HepG2 (cell line): Measurements from ENCODE around the gene GPR17.

Source experiments
- CC2D1A ChIP-seq: sonication (generic); formaldehyde crosslinking; IDR thresholded peaks from 2 replicates; pipeline ENCODE4 v1.8.1; 2023; ENCODE audit warnings: mild to moderate bottlenecking, missing genetic modification reagents
- CTCF ChIP-seq: sonication (generic); formaldehyde crosslinking; IDR thresholded peaks from 2 replicates; pipeline ENCODE4 v1.5.0; 2020; ENCODE audit warnings: mild to moderate bottlenecking, missing genetic modification reagents, moderate library complexity
- ETV6 ChIP-seq: sonication (generic); formaldehyde crosslinking; conservative IDR thresholded peaks from 2 replicates; pipeline ENCODE4 v1.4.0; 2020; ENCODE audit warnings: missing genetic modification reagents
- EZH2 ChIP-seq: conservative IDR thresholded peaks from 2 replicates; pipeline ENCODE4 v1.6.1; 2012; ENCODE audit warnings: mild to moderate bottlenecking, low read depth, low read length, moderate library complexity
- FIP1L1 ChIP-seq: fragments of 200-400 bp; formaldehyde crosslinking; IDR thresholded peaks from 2 replicates; pipeline ENCODE4 v1.6.1; 2018; ENCODE audit warnings: low read depth, mild to moderate bottlenecking, low read length, moderate library complexity, borderline replicate concordance; ENCODE audit not compliant: insufficient read depth
- PLRG1 ChIP-seq: fragments of 450-650 bp; conservative IDR thresholded peaks from 2 replicates; pipeline ENCODE4 v1.6.1; 2016
- RBM39 ChIP-seq: fragments of 200-400 bp; formaldehyde crosslinking; IDR thresholded peaks from one replicate; pipeline ENCODE4 v1.6.1; 2018; ENCODE audit warnings: antibody characterized with exemption, mild to moderate bottlenecking, low read depth, low read length; ENCODE audit not compliant: poor library complexity, severe bottlenecking
- SIN3B ChIP-seq: fragments of 150-350 bp; IDR thresholded peaks from 2 replicates; pipeline ENCODE4 v1.6.1; 2014; ENCODE audit warnings: low read length
- SKIL ChIP-seq: sonication (generic); formaldehyde crosslinking; IDR thresholded peaks from 2 replicates; pipeline ENCODE4 v1.8.0; 2022; ENCODE audit warnings: missing genetic modification reagents, mild to moderate bottlenecking, moderate library complexity, borderline replicate concordance
- ZMAT5 ChIP-seq: sonication (generic); formaldehyde crosslinking; IDR thresholded peaks from 2 replicates; pipeline ENCODE4 v1.5.0; 2020; ENCODE audit warnings: mild to moderate bottlenecking, low read depth, missing genetic modification reagents, borderline replicate concordance
- ZNF317 ChIP-seq: sonication (generic); formaldehyde crosslinking; IDR thresholded peaks from 2 replicates; pipeline ENCODE4 v1.5.0; 2020; ENCODE audit warnings: mild to moderate bottlenecking, missing genetic modification reagents
- ZNF616 ChIP-seq: sonication (generic); formaldehyde crosslinking; IDR thresholded peaks from 2 replicates; pipeline ENCODE4 v1.5.0; 2020; ENCODE audit warnings: low read depth, mild to moderate bottlenecking, missing genetic modification reagents

GRCh38 chr2:127701651-127702394 lies 55.9 kb downstream of the GPR17 start:
- TF ChIP-seq ZNF616 (CRISPR knock-in tag) (peak; percentile 94), EZH2 (no peak), CTCF (peak; percentile 44; the same call in 1 of the 2 replicates), SIN3B (no peak), FIP1L1 (no peak), SKIL (peak; percentile 4; the same call in 1 of the 2 replicates), RBM39 (no peak), CC2D1A (CRISPR knock-in tag) (no peak), PLRG1 (no peak), ZMAT5 (CRISPR knock-in tag) (no peak), ETV6 (no peak), ZNF317 (CRISPR knock-in tag) (no peak)
